ENCODE measurements around the gene CRACR2B. TPM values are rescaled to one million over a fixed set of nuclear protein-coding genes. Genes with fewer than 3 reads are reported as not detected.

CRACR2B gene
- total and polyA plus RNA-seq, 2 of the 13 experiments (the other 11 are each of a cell fraction or from before 2014, with no cell fraction given): 14.9 to 21.0 TPM

DNA sequence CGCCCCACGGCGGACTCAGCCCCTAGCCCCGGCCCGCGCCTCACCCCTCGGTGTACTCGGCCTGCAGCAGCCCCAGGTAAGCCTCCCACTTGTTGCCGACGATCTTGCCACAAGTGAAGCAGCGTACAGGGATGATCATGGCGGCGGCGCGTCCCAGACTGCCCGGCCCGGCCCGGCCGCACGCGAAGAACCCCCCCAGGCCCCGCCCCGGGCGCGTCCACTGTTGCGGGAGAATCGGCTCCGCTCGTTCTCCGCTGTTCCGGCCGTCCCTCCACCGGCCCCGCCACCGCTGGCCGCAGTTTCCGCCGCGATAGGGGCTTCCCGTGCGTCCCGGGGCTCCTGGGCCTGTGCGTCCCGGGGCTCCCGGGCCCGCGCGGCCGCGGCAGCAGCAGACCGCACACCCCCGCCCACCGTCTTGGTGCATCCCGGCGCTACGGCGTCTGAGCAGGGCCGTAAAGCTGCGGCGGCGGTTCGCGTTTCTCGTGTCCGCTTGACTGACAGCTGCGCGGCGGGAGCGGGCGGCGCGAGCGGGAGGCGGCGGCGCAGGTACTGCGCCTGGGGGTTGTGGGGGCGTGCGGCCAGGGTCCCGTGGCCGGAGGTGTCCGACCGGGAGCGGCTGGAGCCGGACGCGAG, 14.8 kb downstream of the CRACR2B start, which contains the start of the genes POLR2L and TSPAN4 (continued):
- TF ChIP-seq ZNF777 (CRISPR knock-in tag; IDR thresholded peaks at IDR 0.05) (no peak; the same call in 1 of the 2 replicates), NFKB2 (CRISPR knock-in tag; IDR thresholded peaks at IDR 0.05; ENCODE audit: borderline replicate concordance) (peak; percentile 55; the same call in 1 of the 2 replicates), SAFB2 (CRISPR knock-in tag; IDR thresholded peaks at IDR 0.05; ENCODE audit: borderline replicate concordance, low read depth) (peak; percentile 84), EZH2 (conservative IDR thresholded peaks at IDR 0.05; ENCODE audit: low read depth, low read length) (no peak), ZNF180 (CRISPR knock-in tag; IDR thresholded peaks at IDR 0.05; ENCODE audit: borderline replicate concordance, low read depth) (0 out of 2 replicates have a peak, but pooled peaks have one; percentile 2), SETDB1 (CRISPR knock-in tag; IDR thresholded peaks at IDR 0.05; ENCODE audit: borderline replicate concordance) (no peak), ZNF296 (CRISPR knock-in tag; conservative IDR thresholded peaks at IDR 0.05) (no peak), ZNF569 (CRISPR knock-in tag; IDR thresholded peaks at IDR 0.05; ENCODE audit: borderline replicate concordance) (no peak), TARDBP (CRISPR knock-in tag; IDR thresholded peaks at IDR 0.05) (peak; percentile 86), NKX3-1 (CRISPR knock-in tag; IDR thresholded peaks at IDR 0.05) (no peak), ZNF850 (CRISPR knock-in tag; conservative IDR thresholded peaks at IDR 0.05) (no peak), ATRX (CRISPR knock-in tag; IDR thresholded peaks at IDR 0.05; ENCODE audit: borderline replicate concordance) (no peak), ZNF841 (CRISPR knock-in tag; IDR thresholded peaks at IDR 0.05; ENCODE audit: borderline replicate concordance) (no peak; the same call in 1 of the 2 replicates), THRA (CRISPR knock-in tag; IDR thresholded peaks at IDR 0.05; ENCODE audit: borderline replicate concordance) (no peak), NPAS2 (CRISPR knock-in tag; IDR thresholded peaks at IDR 0.05; ENCODE audit: borderline replicate concordance) (no peak), HNF4G (IDR thresholded peaks at IDR 0.05; ENCODE audit: borderline replicate concordance, low read depth, low read length) (no peak), HNF4G (CRISPR knock-in tag; IDR thresholded peaks at IDR 0.05; ENCODE audit: borderline replicate concordance, low read depth) (no peak), RFX5 (IDR thresholded peaks at IDR 0.05; ENCODE audit: low read depth, low read length) (no peak), NR1H2 (CRISPR knock-in tag; IDR thresholded peaks at IDR 0.05; ENCODE audit: borderline replicate concordance, low read depth) (no peak), RXRA (CRISPR knock-in tag; IDR thresholded peaks at IDR 0.05) (no peak), ZNF616 (CRISPR knock-in tag; IDR thresholded peaks at IDR 0.05; ENCODE audit: low read depth) (0 out of 2 replicates have a peak, but pooled peaks have one; percentile 58)
- TF ChIP-seq, protein P1, sequence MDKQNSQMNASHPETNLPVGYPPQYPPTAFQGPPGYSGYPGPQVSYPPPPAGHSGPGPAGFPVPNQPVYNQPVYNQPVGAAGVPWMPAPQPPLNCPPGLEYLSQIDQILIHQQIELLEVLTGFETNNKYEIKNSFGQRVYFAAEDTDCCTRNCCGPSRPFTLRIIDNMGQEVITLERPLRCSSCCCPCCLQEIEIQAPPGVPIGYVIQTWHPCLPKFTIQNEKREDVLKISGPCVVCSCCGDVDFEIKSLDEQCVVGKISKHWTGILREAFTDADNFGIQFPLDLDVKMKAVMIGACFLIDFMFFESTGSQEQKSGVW (CRISPR knock-in tag; IDR thresholded peaks at IDR 0.05; ENCODE audit: borderline replicate concordance): no peak
- TF ChIP-seq, protein P2, sequence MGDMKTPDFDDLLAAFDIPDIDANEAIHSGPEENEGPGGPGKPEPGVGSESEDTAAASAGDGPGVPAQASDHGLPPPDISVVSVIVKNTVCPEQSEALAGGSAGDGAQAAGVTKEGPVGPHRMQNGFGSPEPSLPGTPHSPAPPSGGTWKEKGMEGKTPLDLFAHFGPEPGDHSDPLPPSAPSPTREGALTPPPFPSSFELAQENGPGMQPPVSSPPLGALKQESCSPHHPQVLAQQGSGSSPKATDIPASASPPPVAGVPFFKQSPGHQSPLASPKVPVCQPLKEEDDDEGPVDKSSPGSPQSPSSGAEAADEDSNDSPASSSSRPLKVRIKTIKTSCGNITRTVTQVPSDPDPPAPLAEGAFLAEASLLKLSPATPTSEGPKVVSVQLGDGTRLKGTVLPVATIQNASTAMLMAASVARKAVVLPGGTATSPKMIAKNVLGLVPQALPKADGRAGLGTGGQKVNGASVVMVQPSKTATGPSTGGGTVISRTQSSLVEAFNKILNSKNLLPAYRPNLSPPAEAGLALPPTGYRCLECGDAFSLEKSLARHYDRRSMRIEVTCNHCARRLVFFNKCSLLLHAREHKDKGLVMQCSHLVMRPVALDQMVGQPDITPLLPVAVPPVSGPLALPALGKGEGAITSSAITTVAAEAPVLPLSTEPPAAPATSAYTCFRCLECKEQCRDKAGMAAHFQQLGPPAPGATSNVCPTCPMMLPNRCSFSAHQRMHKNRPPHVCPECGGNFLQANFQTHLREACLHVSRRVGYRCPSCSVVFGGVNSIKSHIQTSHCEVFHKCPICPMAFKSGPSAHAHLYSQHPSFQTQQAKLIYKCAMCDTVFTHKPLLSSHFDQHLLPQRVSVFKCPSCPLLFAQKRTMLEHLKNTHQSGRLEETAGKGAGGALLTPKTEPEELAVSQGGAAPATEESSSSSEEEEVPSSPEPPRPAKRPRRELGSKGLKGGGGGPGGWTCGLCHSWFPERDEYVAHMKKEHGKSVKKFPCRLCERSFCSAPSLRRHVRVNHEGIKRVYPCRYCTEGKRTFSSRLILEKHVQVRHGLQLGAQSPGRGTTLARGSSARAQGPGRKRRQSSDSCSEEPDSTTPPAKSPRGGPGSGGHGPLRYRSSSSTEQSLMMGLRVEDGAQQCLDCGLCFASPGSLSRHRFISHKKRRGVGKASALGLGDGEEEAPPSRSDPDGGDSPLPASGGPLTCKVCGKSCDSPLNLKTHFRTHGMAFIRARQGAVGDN (CRISPR knock-in tag; IDR thresholded peaks at IDR 0.05): peak; percentile 67

All from HepG2 (cell line).